Ishikawa (cell line): ENCODE measurements around the gene SLC25A48.

Experiments
- CREB1 ChIP-seq: IDR thresholded peaks from 2 replicates; pipeline ENCODE4 v1.6.1; 2012; ENCODE audit warnings: low read depth
- EGR1 ChIP-seq: IDR thresholded peaks from 2 replicates; pipeline ENCODE4 v1.6.1; 2012
- EP300 ChIP-seq: IDR thresholded peaks from 2 replicates; pipeline ENCODE4 v1.6.1; 2012; ENCODE audit warnings: borderline replicate concordance
- FOXM1 ChIP-seq: IDR thresholded peaks from 2 replicates; pipeline ENCODE4 v1.6.1; 2012; ENCODE audit warnings: low read depth, borderline replicate concordance
- MAX ChIP-seq: IDR thresholded peaks from 2 replicates; pipeline ENCODE4 v1.6.1; 2012
- NFIC ChIP-seq: IDR thresholded peaks from 2 replicates; pipeline ENCODE4 v1.6.1; 2012
- RAD21 ChIP-seq: IDR thresholded peaks from 2 replicates; pipeline ENCODE4 v1.6.1; 2012; ENCODE audit warnings: low read depth
- REST ChIP-seq: IDR thresholded peaks from 2 replicates; pipeline ENCODE4 v1.6.1; 2012; ENCODE audit warnings: low read depth, mild to moderate bottlenecking
- TAF1 ChIP-seq: IDR thresholded peaks from 2 replicates; pipeline ENCODE4 v1.6.1; 2012; ENCODE audit warnings: low read depth, mild to moderate bottlenecking
- TCF12 ChIP-seq: IDR thresholded peaks from 2 replicates; pipeline ENCODE4 v1.6.1; 2012; ENCODE audit warnings: low read depth
- YY1 ChIP-seq: IDR thresholded peaks from 2 replicates; pipeline ENCODE4 v1.6.1; 2012; ENCODE audit warnings: low read depth

GRCh38 chr5:135887447-135887864 is 53.0 kb downstream of the SLC25A48 start:
- TF ChIP-seq RAD21 (peak; percentile 87), YY1 (no peak), MAX (no peak), TCF12 (no peak), EP300 (no peak), CREB1 (no peak), REST (no peak), FOXM1 (no peak), TAF1 (no peak), EGR1 (no peak), NFIC (no peak)
